Spinal cord (tissue), 10 donors: Measurements from ENCODE around the gene MAPKAPK5. TPM values are rescaled to one million over a fixed set of nuclear protein-coding genes. Genes with fewer than 3 reads are reported as not detected.

Experiments
- DNase-seq, 6 donors: peaks; one replicate each; pipeline versions ENCODE4 v3.0.0 to v3.0.0-alpha.2; 2013 to 2015; ENCODE audit warnings: low spot score in 6 of 6, low read depth in 4 of 6
- H3K27ac ChIP-seq: one replicate; pipeline ENCODE4 v1.5.1; 2013; ENCODE audit warnings: low read depth, low read length, control low read depth
- H3K27me3 ChIP-seq: one replicate; pipeline ENCODE4 v1.6.1; 2013; ENCODE audit warnings: low read length; ENCODE audit not compliant: control insufficient read depth, insufficient read depth
- H3K36me3 ChIP-seq: one replicate; pipeline ENCODE4 v1.6.1; 2013; ENCODE audit warnings: low read length; ENCODE audit not compliant: control insufficient read depth, insufficient read depth
- H3K4me1 ChIP-seq: one replicate; pipeline ENCODE4 v1.6.1; 2013; ENCODE audit warnings: low read length; ENCODE audit not compliant: control insufficient read depth, insufficient read depth
- H3K4me3 ChIP-seq: one replicate; pipeline ENCODE4 v1.5.1; 2013; ENCODE audit warnings: low read depth, low read length, control low read depth
- H3K9me3 ChIP-seq: one replicate; pipeline ENCODE4 v1.6.1; 2013; ENCODE audit warnings: low read length; ENCODE audit not compliant: control insufficient read depth, insufficient read depth
- WGBS: methylation state at CpG from one replicate; pipeline ENCODE4 v1.1.5; 2013; ENCODE audit warnings: missing lambda C conversion rate; ENCODE audit not compliant: insufficient coverage; 5-methylcytosine and 5-hydroxymethylcytosine counted together
- polyA plus RNA-seq, 2 donors: library from polyadenylated mRNA; unstranded; fragments of 120-200 nt; gene quantifications; one replicate each; pipeline ENCODE4 v1.2.1, GENCODE V29; 2013; ENCODE audit not compliant: insufficient read length in 2 of 2
- total RNA-seq, 2 donors: library from RNA; depleted of rRNA in 1 of 2; stranded (reverse); fragments of 120-200 nt in 1 of 2; fragments of >200 nt in 1 of 2; gene quantifications; one replicate each; pipeline versions ENCODE4 v1.2.3 to v1.2.4, GENCODE V29; 2013 to 2014
- donor health status: healthy.

The MAPKAPK5 gene
- total and polyA plus RNA-seq, 4 donors: 39.1 to 54.8 (median 47.8) TPM

- H3K36me3 ChIP-seq: peaks cover 9% of the 10 kb centered on the region
- H3K4me1 ChIP-seq: peaks cover 23% of the 10 kb centered on the region
- H3K27ac ChIP-seq: peak overlapping the region; percentile 72
- H3K9me3 ChIP-seq: no peaks in the 10 kb centered on the region
- DNase-seq: no peak
- 0% methylated on average over 4 of the region's 13 CpGs for WGBS
- H3K27me3 ChIP-seq: no peaks in the 10 kb centered on the region
- H3K4me3 ChIP-seq: peak overlapping the region; percentile 76
Observed at GRCh38 chr12:111841236-111841749, 735 bp upstream of the MAPKAPK5 start.

GRCh38 chr12:111842556-111843396, 748 bp downstream of the MAPKAPK5 start:
- H3K4me1 ChIP-seq: peaks cover 23% of the 10 kb centered on the region
- peak overlapping the region; percentile 76 for H3K4me3 ChIP-seq
- WGBS: 1% methylated on average over 26 of the region's 44 CpGs
- peak overlapping the region; percentile 25 for H3K27ac ChIP-seq
- DNase-seq: no peak
- H3K36me3 ChIP-seq: peaks cover 9% of the 10 kb centered on the region
- no peaks in the 10 kb centered on the region for H3K9me3 ChIP-seq
- no peaks in the 10 kb centered on the region for H3K27me3 ChIP-seq

GRCh38 chr12:111846016-111846415, 4.0 kb downstream of the MAPKAPK5 start:
- WGBS: no CpG with 5 or more reads among the region's 2 CpGs
- Histone ChIP-seq H3K4me1 (peaks cover 14% of the 10 kb centered on the region), H3K9me3 (no peaks in the 10 kb centered on the region), H3K27me3 (no peaks in the 10 kb centered on the region), H3K27ac (no peak overlapping the region), H3K36me3 (peaks cover 9% of the 10 kb centered on the region), H3K4me3 (no peak overlapping the region)
- DNase-seq: peak in 1 of 6 donors; percentile 3

- Histone ChIP-seq H3K4me1 (no peaks in the 10 kb centered on the region), H3K36me3 (peaks cover 7% of the 10 kb centered on the region), H3K27ac (no peak overlapping the region), H3K27me3 (no peaks in the 10 kb centered on the region), H3K9me3 (no peaks in the 10 kb centered on the region), H3K4me3 (no peak overlapping the region)
- WGBS: 83% methylated on average over 2 of the region's 2 CpGs
- no peak for DNase-seq
Observed at GRCh38 chr12:111850526-111850925, 8.5 kb downstream of the MAPKAPK5 start.

GRCh38 chr12:111858186-111858585, 16.2 kb downstream of the MAPKAPK5 start:
- Histone ChIP-seq H3K27me3 (no peaks in the 10 kb centered on the region), H3K4me3 (no peak overlapping the region), H3K36me3 (peaks cover 9% of the 10 kb centered on the region), H3K4me1 (no peaks in the 10 kb centered on the region), H3K9me3 (no peaks in the 10 kb centered on the region), H3K27ac (no peak overlapping the region)
- 80% methylated on average over 1 of the region's 2 CpGs for WGBS
- no peak for DNase-seq

- no peaks in the 10 kb centered on the region for H3K27me3 ChIP-seq
- no peak for DNase-seq
- H3K36me3 ChIP-seq: peaks cover 9% of the 10 kb centered on the region
- H3K4me3 ChIP-seq: no peak overlapping the region
- 92% methylated on average over 4 of the region's 7 CpGs for WGBS
- no peaks in the 10 kb centered on the region for H3K4me1 ChIP-seq
- H3K9me3 ChIP-seq: no peaks in the 10 kb centered on the region
- no peak overlapping the region for H3K27ac ChIP-seq
Observed at GRCh38 chr12:111858778-111859177, 16.8 kb downstream of the MAPKAPK5 start.

- H3K4me1 ChIP-seq: no peaks in the 10 kb centered on the region
Observed at GRCh38 chr12:111864913-111865312, 22.9 kb downstream of the MAPKAPK5 start.

GRCh38 chr12:111867531-111867930, 25.5 kb downstream of the MAPKAPK5 start:
- no peaks in the 10 kb centered on the region for H3K9me3 ChIP-seq
- no peak overlapping the region for H3K27ac ChIP-seq
- H3K36me3 ChIP-seq: peaks cover 31% of the 10 kb centered on the region
- H3K4me3 ChIP-seq: no peak overlapping the region
- no peak for DNase-seq
- H3K4me1 ChIP-seq: no peaks in the 10 kb centered on the region
- no CpG with 5 or more reads among the region's 2 CpGs for WGBS
- no peaks in the 10 kb centered on the region for H3K27me3 ChIP-seq

More at GRCh38 chr12:111864913-111865312, 22.9 kb downstream of the MAPKAPK5 start:
- Histone ChIP-seq H3K27me3 (no peaks in the 10 kb centered on the region), H3K27ac (no peak overlapping the region), H3K4me3 (no peak overlapping the region), H3K9me3 (no peaks in the 10 kb centered on the region), H3K36me3 (peaks cover 18% of the 10 kb centered on the region)
- no CpG with 5 or more reads among the region's 1 CpG for WGBS
- DNase-seq: no peak

GRCh38 chr12:111868676-111869588, 26.9 kb downstream of the MAPKAPK5 start:
- no peak overlapping the region for H3K27ac ChIP-seq
- WGBS: no CpG with 5 or more reads among the region's 2 CpGs

More at GRCh38 chr12:111868676-111869588, 26.9 kb downstream of the MAPKAPK5 start:
- H3K9me3 ChIP-seq: no peaks in the 10 kb centered on the region
- DNase-seq: no peak
- no peaks in the 10 kb centered on the region for H3K27me3 ChIP-seq
- no peaks in the 10 kb centered on the region for H3K4me1 ChIP-seq
- peaks cover 36% of the 10 kb centered on the region for H3K36me3 ChIP-seq
- no peak overlapping the region for H3K4me3 ChIP-seq
